Stimulated activated memory B cell treated with anti-CD40 and anti-IgM and Interleukin-4, amounts not matched to agents 10 μg/mL and 1 μg/mL and 100 μg/mL, for 72 hours (primary cell): ENCODE data around the gene REL.
A peak's percentile ranks its signal among the peaks of the same experiment; 100 is the strongest.

Source experiments
- ATAC-seq: fragments of 150-1000 bp; cut with Tn5 transposase; 2 replicates; pipeline ENCODE4 v1.10.0; 2021
- H3K27ac Mint-ChIP-seq: one replicate; pipeline ENCODE4 v1.8.0; 2022; ENCODE audit warnings: mild to moderate bottlenecking, mixed read lengths
- H3K27me3 Mint-ChIP-seq: one replicate; pipeline ENCODE4 v1.8.0; 2022; ENCODE audit warnings: mixed read lengths
- H3K36me3 Mint-ChIP-seq: one replicate; pipeline ENCODE4 v1.8.0; 2022; ENCODE audit warnings: mixed read lengths
- H3K4me1 Mint-ChIP-seq: one replicate; pipeline ENCODE4 v1.8.0; 2022; ENCODE audit warnings: mixed read lengths
- H3K4me3 Mint-ChIP-seq: one replicate; pipeline ENCODE4 v1.8.0; 2022; ENCODE audit warnings: mild to moderate bottlenecking, moderate library complexity, mixed read lengths
- H3K9me3 Mint-ChIP-seq: one replicate; pipeline ENCODE4 v1.8.0; 2022; ENCODE audit warnings: mixed read lengths

The REL gene

DNA sequence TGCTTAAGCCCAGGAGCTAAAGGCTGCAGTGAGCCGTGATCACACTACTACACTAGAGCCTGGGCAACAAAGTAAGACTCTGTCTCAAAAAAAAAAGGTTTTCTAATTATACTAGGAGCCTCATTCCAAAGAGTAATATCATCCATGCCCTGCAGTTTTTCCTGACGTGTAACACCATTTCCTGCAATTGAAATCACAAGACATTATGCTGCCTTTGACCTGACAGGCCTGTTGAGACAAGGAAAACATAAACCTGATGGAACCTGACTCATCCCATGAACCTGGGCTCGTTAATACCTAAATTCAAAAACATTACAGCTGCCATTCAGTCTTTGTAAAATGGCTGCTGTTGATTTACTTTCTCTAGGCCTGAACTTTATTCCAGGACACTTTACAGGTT is 77.4 kb downstream of the REL start:
- Mint-ChIP-seq H3K27me3 (no peaks in the 10 kb centered on the region), H3K27ac (peak overlapping the region; percentile 17), H3K9me3 (no peaks in the 10 kb centered on the region), H3K4me1 (peaks cover 5% of the 10 kb centered on the region), H3K4me3 (no peak overlapping the region), H3K36me3 (peaks cover 32% of the 10 kb centered on the region)
- no peak for ATAC-seq

DNA sequence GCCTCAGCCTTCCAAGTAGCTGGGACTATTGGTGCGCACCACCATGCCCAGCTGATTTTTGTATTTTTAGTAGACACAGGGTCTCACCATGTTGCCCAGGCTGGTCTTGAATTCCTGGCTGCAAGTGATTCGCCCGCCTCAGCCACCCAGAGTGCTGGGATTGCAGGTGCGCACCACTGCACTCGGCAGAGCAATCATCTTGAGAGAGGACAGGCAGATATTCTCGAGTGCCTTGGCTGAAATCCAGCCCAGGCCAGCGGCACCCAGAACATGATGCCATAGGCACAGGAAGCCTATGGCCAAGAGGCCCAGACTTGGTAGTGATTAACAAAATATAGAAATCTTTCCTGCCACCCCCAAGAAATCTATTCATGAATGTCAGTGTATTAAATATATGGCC is 78.1 kb downstream of the REL start:
- Mint-ChIP-seq H3K9me3 (no peaks in the 10 kb centered on the region), H3K36me3 (peaks cover 32% of the 10 kb centered on the region), H3K27me3 (no peaks in the 10 kb centered on the region), H3K27ac (no peak overlapping the region), H3K4me3 (no peak overlapping the region), H3K4me1 (peaks cover 5% of the 10 kb centered on the region)
- ATAC-seq = no peak

DNA sequence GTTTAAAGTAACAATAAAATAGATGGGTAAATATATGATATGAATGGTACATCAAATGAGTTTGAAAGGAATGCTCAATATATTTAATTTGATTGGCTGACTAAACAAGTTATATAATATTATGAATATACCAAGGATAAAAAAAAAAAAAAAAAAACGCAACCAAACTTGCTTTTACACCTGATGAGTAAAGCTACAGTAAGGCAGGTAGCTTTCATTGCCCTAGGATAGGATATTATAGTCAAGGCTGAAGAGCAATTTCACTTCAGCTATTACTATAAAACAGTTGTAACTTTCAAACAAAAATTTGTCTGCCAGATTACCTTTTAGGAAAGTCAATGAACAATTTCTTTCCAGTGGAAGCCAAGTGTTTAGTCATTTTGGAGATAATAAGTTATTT is 79.3 kb downstream of the REL start:
- Mint-ChIP-seq H3K9me3 (no peaks in the 10 kb centered on the region), H3K36me3 (peaks cover 31% of the 10 kb centered on the region), H3K4me1 (peaks cover 5% of the 10 kb centered on the region), H3K27ac (no peak overlapping the region), H3K27me3 (no peaks in the 10 kb centered on the region), H3K4me3 (no peak overlapping the region)
- no peak for ATAC-seq

DNA sequence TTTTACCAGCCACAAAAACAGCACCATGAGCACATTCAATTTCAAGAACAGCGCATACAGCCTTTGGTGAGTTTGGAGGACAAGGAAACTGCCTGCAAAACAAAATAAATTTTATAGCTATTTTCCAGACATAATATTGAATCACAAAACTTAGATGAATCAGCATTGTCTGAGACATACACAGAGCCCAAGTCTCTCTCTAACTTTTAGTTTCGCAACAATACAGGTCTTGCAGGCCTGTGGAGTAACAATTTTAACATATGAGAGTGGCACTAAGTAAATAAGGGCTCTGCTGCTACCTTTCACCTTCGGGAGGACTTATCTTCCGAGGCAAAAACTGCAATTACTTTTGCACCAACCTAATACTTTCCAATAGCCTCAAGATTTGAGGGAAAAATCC is 80.1 kb downstream of the REL start:
- H3K4me3 Mint-ChIP-seq = no peak overlapping the region
- no peaks in the 10 kb centered on the region for H3K27me3 Mint-ChIP-seq
- no peaks in the 10 kb centered on the region for H3K9me3 Mint-ChIP-seq
- peaks cover 24% of the 10 kb centered on the region for H3K36me3 Mint-ChIP-seq
- peaks cover 10% of the 10 kb centered on the region for H3K4me1 Mint-ChIP-seq
- ATAC-seq = no peak
- H3K27ac Mint-ChIP-seq = no peak overlapping the region

DNA sequence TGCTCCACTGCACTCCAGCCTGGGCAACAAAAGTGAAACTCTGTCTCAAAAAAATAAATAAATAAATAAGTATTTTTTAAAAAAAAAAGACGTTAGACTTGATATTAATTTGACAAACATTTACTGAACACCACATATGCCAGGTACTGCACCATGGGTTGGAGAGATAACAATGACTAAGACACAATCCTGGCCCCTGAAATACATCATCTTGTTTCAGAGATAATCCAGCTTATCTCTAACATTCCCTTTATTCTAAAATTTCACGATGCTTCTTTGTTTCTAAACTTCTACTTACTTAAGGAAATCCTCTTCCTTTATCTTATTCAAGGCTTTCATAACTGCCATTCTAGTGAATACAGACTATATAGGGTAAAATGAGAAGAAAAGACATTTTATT is 81.2 kb downstream of the REL start:
- no peak overlapping the region for H3K4me3 Mint-ChIP-seq
- peaks cover 23% of the 10 kb centered on the region for H3K36me3 Mint-ChIP-seq
- H3K4me1 Mint-ChIP-seq = peaks cover 20% of the 10 kb centered on the region
- no peak for ATAC-seq
- no peaks in the 10 kb centered on the region for H3K27me3 Mint-ChIP-seq
- peak overlapping the region; percentile 42 for H3K27ac Mint-ChIP-seq
- no peaks in the 10 kb centered on the region for H3K9me3 Mint-ChIP-seq

DNA sequence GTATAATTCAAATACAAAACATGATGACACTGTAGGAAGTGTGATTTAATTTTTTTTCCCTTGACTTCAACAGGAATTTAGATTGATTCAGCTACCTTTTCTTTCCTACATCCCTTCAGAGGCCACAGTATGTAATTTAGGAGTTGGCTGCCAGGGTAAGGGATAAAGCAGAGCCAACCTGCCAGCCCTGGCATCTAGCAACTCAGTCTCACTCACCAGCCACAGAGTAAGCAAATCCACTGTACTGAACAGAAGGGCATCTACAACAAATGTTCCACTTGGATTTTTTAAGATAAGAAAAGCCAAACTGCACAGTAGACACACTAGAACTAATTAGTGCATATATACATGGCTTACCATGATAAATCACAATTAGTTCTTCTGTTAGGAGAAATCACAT is 81.8 kb downstream of the REL start:
- H3K36me3 Mint-ChIP-seq = peaks cover 23% of the 10 kb centered on the region
- peaks cover 27% of the 10 kb centered on the region for H3K4me1 Mint-ChIP-seq
- H3K27me3 Mint-ChIP-seq = no peaks in the 10 kb centered on the region
- peak overlapping the region; percentile 42 for H3K27ac Mint-ChIP-seq
- no peak overlapping the region for H3K4me3 Mint-ChIP-seq
- no peaks in the 10 kb centered on the region for H3K9me3 Mint-ChIP-seq
- ATAC-seq = no peak

DNA sequence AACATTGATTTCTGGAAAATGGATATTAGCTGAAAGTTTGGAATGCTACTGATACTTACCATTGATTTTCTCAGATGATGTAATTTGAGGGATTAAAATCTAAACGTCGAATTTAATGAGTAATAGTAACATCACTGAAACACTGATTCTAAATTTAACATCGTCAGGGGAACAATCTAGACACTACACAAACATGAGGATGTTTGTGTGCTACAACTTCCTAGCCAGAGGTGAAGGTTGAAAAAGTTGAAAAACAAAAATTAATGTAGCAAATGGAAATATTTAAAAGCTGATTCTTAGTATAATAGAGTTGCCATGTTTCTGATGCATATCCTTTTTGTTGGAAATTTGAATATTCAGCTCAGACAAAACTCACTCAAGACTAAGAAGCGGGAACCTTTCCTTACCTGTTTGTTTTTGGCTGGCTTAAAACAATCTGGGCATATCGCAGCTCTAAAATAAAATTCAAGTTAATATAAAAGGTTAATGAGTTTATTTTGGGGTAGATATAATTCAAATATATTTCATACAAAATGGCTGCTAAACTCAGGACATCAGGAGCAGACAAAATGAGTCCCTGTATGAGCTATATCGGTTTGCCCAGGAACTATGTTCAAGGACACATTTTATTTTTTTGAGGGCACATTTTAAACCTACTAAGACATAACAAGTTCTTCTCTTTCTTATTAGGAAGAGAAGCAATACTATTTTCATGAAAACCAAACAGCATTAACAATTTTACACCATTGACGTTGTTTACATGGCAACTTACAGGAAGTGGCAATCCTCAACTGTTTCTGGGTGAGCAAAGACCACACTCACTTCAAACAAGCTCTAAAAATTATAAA is 83.5 kb downstream of the REL start:
- H3K9me3 Mint-ChIP-seq = no peaks in the 10 kb centered on the region
- H3K4me1 Mint-ChIP-seq = peaks cover 40% of the 10 kb centered on the region
- H3K36me3 Mint-ChIP-seq = peaks cover 12% of the 10 kb centered on the region
- no peak overlapping the region for H3K4me3 Mint-ChIP-seq
- peak overlapping the region; percentile 42 for H3K27ac Mint-ChIP-seq
- no peak for ATAC-seq
- H3K27me3 Mint-ChIP-seq = no peaks in the 10 kb centered on the region

DNA sequence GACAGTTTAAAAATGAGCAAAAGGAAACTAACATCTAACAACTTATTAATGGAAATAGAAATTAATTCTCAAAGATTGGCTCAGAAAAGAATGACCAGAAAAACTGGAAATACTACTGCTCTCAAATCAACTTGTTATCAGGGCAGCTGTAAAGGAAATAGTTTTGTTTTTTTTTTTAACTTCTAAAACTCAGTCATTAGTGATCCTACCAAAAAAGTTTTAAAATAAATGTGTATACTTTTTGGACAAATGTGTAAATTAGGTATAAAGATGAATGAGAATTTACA is 84.1 kb downstream of the REL start:
- H3K4me3 Mint-ChIP-seq = no peak overlapping the region
- H3K9me3 Mint-ChIP-seq = no peaks in the 10 kb centered on the region
- H3K4me1 Mint-ChIP-seq = peaks cover 44% of the 10 kb centered on the region
- H3K27me3 Mint-ChIP-seq = no peaks in the 10 kb centered on the region
- peaks cover 7% of the 10 kb centered on the region for H3K36me3 Mint-ChIP-seq
- no peak for ATAC-seq
- H3K27ac Mint-ChIP-seq = no peak overlapping the region

DNA sequence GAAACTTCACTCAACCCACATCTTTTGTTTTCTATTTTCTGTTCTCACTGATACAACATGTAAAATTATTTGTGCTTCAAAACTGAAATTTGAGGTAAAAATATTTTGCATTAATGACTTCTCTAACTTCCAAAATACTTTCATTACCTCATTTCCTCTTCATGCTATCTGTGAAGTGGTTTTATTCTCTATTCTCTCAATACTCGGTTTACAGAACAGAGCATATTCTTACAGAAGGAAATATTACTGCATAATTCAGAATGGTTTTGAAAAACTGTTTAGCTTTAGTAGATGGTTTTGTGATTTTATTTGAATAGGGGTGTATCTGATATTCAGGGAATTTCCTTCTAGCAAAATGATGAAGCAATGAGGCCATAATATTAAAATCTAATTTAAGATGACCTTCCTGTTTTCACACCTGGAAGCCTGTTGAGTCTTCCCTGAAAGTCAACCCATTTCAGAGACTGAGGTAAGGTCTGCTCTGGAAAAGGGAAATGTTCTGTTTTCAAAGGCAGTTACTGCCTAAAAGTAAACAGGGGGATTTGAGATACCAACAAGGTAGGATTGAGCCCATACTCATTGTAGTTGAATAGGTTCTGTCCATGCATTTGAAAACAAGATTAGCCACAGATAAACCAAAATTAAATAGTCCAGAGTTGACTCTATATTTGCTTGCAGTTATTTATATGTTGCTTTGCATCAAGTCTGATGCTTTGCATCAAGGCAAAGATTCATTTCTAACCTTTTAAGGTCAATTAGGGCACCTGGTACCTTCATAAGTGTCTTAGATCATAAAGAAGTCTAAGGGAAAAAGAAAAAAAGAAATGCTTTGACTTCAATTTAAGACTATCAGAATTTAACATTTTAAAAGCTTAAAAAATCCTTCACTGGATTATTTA is 85.4 kb downstream of the REL start:
- Mint-ChIP-seq H3K4me3 (peak overlapping the region; percentile 53), H3K36me3 (peaks cover 7% of the 10 kb centered on the region), H3K9me3 (no peaks in the 10 kb centered on the region), H3K27me3 (no peaks in the 10 kb centered on the region), H3K4me1 (peaks cover 49% of the 10 kb centered on the region), H3K27ac (peak overlapping the region; percentile 57)
- peak; percentile 55 for ATAC-seq

DNA sequence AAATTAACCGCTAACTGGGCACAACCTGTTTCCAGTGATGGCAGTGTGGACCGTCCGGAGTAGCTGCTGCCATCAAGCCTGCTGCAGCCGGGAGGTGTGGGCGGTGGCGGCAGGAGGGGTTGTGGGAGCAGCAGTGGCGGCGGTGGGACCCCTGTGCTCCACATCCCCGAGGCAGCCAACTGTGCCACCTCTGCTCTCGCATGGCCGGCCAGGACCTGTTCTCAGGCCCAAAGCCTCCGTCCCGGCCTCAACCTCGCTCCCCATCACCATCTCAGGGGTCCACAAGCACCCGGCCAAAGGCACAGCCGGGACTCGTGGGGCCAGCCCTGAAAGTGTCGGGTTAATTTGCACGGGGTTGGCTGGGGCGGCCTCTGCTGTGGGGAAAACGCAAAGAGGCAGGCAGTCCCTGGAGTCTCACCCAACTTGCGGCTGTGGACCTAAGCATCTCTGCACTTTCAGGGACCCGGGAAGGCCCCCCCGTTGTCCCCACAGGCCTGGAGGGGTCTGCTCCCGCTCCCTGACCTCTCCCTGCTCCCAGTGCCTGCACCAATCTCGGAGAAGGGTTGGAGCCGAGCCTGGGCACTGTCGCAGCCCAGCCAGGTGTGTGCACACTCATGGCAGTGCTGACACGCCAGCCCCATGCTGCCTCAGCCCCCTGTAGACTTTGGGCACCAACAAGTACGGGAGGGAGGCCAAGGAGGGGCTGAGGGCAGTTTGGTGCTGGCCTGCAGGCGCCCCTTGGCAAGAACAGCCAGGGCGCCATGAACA is 91.7 kb downstream of the REL start:
- peak overlapping the region; percentile 69 for H3K4me3 Mint-ChIP-seq
- H3K9me3 Mint-ChIP-seq = peaks cover 3% of the 10 kb centered on the region
- ATAC-seq = peak; percentile 24
- peaks cover 13% of the 10 kb centered on the region for H3K36me3 Mint-ChIP-seq
- peaks cover 81% of the 10 kb centered on the region for H3K4me1 Mint-ChIP-seq
- H3K27me3 Mint-ChIP-seq = no peaks in the 10 kb centered on the region
- H3K27ac Mint-ChIP-seq = peak overlapping the region; percentile 54

DNA sequence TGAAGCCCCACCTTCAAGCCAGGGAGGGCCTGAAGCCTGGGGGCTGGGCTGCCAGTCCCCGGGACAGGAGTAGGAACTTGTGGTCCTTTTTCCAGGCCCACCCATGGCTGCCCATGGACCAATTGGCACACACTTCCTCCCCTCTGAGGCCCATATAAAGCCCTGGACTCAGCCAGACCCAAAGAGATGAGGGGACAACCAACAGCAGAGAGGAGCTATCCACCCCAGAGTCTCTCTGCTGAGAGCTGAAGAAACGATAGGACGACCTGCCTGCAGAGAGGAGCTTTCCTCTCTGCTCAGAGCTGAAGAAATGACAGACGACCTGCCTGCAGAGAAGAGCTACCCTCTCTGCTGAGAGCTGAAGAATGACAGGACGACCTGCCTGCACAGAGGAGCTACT is 92.3 kb downstream of the REL start:
- peak overlapping the region; percentile 54 for H3K27ac Mint-ChIP-seq
- peaks cover 3% of the 10 kb centered on the region for H3K9me3 Mint-ChIP-seq
- H3K4me1 Mint-ChIP-seq = peaks cover 81% of the 10 kb centered on the region
- ATAC-seq = no peak
- no peak overlapping the region for H3K4me3 Mint-ChIP-seq
- no peaks in the 10 kb centered on the region for H3K27me3 Mint-ChIP-seq
- H3K36me3 Mint-ChIP-seq = peaks cover 13% of the 10 kb centered on the region

DNA sequence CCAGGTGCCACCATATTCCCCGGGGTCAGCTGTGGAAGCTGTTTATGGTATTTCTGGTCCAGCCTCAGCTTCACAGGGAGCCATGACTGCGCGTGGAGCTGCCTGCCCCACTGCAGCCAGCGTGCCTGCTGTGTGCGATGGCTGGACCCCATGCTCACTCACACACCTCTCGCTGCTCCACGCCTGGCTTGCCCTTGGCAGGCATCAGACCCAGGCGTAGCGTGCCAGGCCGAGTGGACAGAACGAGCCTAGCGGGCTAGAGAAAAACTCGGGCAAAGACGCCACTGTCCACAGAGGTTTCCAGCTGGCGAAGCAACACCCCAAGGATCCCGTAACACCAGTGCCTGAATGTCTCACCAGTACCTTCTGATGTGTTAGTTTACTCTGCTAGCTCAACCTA is 93.3 kb downstream of the REL start:
- Mint-ChIP-seq H3K9me3 (peaks cover 3% of the 10 kb centered on the region), H3K27ac (peak overlapping the region; percentile 54), H3K4me3 (no peak overlapping the region), H3K4me1 (peaks cover 84% of the 10 kb centered on the region), H3K36me3 (peaks cover 13% of the 10 kb centered on the region), H3K27me3 (no peaks in the 10 kb centered on the region)
- ATAC-seq = no peak
